Liver (tissue), 10 donors: Measurements from ENCODE around the gene CSNK2B. TPM values are rescaled to one million over a fixed set of nuclear protein-coding genes. Genes with fewer than 3 reads are reported as not detected.

Experiments used
- DNase-seq: peaks from one replicate; pipeline ENCODE4 v3.0.0-alpha.2; 2017; ENCODE audit warnings: low spot score
- H3K27ac ChIP-seq, 2 donors: one replicate each; pipeline ENCODE4 v1.7.0; 2013; ENCODE audit warnings: inconsistent platforms in 2 of 2, low read length in 2 of 2, control low read depth in 1 of 2, low read depth in 1 of 2, mild to moderate bottlenecking in 1 of 2
- H3K27me3 ChIP-seq, 4 donors: one replicate each; pipeline versions ENCODE4 v1.6.1 to v1.7.0; 2013; ENCODE audit warnings: low read length in 3 of 4, inconsistent platforms in 1 of 4, mild to moderate bottlenecking in 1 of 4, moderate library complexity in 1 of 4; ENCODE audit not compliant: control insufficient read depth in 4 of 4, insufficient read depth in 4 of 4
- H3K36me3 ChIP-seq, 4 donors: one replicate each; pipeline versions ENCODE4 v1.6.1 to v1.7.0; 2013; ENCODE audit warnings: low read length in 3 of 4, mild to moderate bottlenecking in 3 of 4, low read depth in 1 of 4, moderate library complexity in 1 of 4; ENCODE audit not compliant: control insufficient read depth in 4 of 4, insufficient read depth in 3 of 4
- H3K4me1 ChIP-seq, 4 donors: one replicate each; pipeline versions ENCODE4 v1.6.1 to v1.7.0; 2013; ENCODE audit warnings: low read length in 3 of 4, mild to moderate bottlenecking in 3 of 4, moderate library complexity in 1 of 4; ENCODE audit not compliant: control insufficient read depth in 4 of 4, insufficient read depth in 4 of 4
- H3K4me3 ChIP-seq, 3 donors: one replicate each; pipeline versions ENCODE4 v1.6.1 to v1.7.0; 2013; ENCODE audit warnings: low read length in 3 of 3, control low read depth in 1 of 3, low read depth in 1 of 3, mild to moderate bottlenecking in 1 of 3
- H3K9ac ChIP-seq, 2 donors: one replicate each; pipeline ENCODE4 v1.7.0; 2013; ENCODE audit warnings: low read length in 2 of 2, mild to moderate bottlenecking in 2 of 2, moderate library complexity in 2 of 2, control low read depth in 1 of 2, low read depth in 1 of 2
- H3K9me3 ChIP-seq, 4 donors: one replicate each; pipeline versions ENCODE4 v1.6.1 to v1.7.0; 2013; ENCODE audit warnings: low read length in 3 of 4; ENCODE audit not compliant: control insufficient read depth in 4 of 4
- EGR1 ChIP-seq, 2 donors: IDR thresholded peaks; 2 replicates each; pipeline ENCODE4 v1.6.1; 2016 to 2018; ENCODE audit warnings: antibody characterized with exemption in 2 of 2, low read depth in 2 of 2
- FOXA1 ChIP-seq: IDR thresholded peaks from 2 replicates; pipeline ENCODE4 v1.6.1; 2016; ENCODE audit warnings: antibody characterized with exemption
- FOXA2 ChIP-seq: IDR thresholded peaks from 2 replicates; pipeline ENCODE4 v1.6.1; 2016; ENCODE audit warnings: antibody characterized with exemption
- GABPA ChIP-seq, 2 donors: IDR thresholded peaks in 1 of 2; conservative IDR thresholded peaks in 1 of 2; 2 replicates each; pipeline ENCODE4 v1.6.1; 2016; ENCODE audit warnings: antibody characterized with exemption in 2 of 2, mild to moderate bottlenecking in 1 of 2, moderate library complexity in 1 of 2
- HNF4A ChIP-seq, 2 donors: conservative IDR thresholded peaks; 2 replicates each; pipeline ENCODE4 v1.6.1; 2016; ENCODE audit warnings: antibody characterized with exemption in 2 of 2, mild to moderate bottlenecking in 2 of 2
- HNF4G ChIP-seq: IDR thresholded peaks from 2 replicates; pipeline ENCODE4 v1.6.1; 2016; ENCODE audit warnings: antibody characterized with exemption
- JUND ChIP-seq, 2 donors: IDR thresholded peaks; 2 replicates each; pipeline ENCODE4 v1.6.1; 2016; ENCODE audit warnings: antibody characterized with exemption in 2 of 2
- NR2F2 ChIP-seq: IDR thresholded peaks from 2 replicates; pipeline ENCODE4 v1.6.1; 2016; ENCODE audit warnings: antibody characterized with exemption
- RAD21 ChIP-seq, 2 donors: IDR thresholded peaks; 2 replicates each; pipeline ENCODE4 v1.6.1; 2016; ENCODE audit warnings: antibody characterized with exemption in 2 of 2, mild to moderate bottlenecking in 2 of 2
- RXRA ChIP-seq, 2 donors: IDR thresholded peaks; 2 replicates each; pipeline ENCODE4 v1.6.1; 2017 to 2018; ENCODE audit warnings: antibody characterized with exemption in 2 of 2, mild to moderate bottlenecking in 1 of 2
- SP1 ChIP-seq: IDR thresholded peaks from 2 replicates; pipeline ENCODE4 v1.6.1; 2018; ENCODE audit warnings: antibody characterized with exemption, mild to moderate bottlenecking
- TAF1 ChIP-seq: conservative IDR thresholded peaks from 2 replicates; pipeline ENCODE4 v1.6.1; 2016; ENCODE audit warnings: antibody characterized with exemption, mild to moderate bottlenecking
- YY1 ChIP-seq: IDR thresholded peaks from 2 replicates; pipeline ENCODE4 v1.6.1; 2016; ENCODE audit warnings: antibody characterized with exemption, mild to moderate bottlenecking
- WGBS: extraction: QIAGEN DNeasy Blood & Tissue Kit; methylation state at CpG from one replicate; pipeline ENCODE4 v1.1.7; 2013; 5-methylcytosine and 5-hydroxymethylcytosine counted together
- polyA plus RNA-seq, 2 donors: library from polyadenylated mRNA; stranded (reverse) in 1 of 2; unstranded in 1 of 2; fragments of 200-250 nt in 1 of 2; fragments of >200 nt in 1 of 2; fragmentation: Nextera tagmentation in 1 of 2; extraction: Ambion mirVana in 1 of 2; gene quantifications; one replicate each; pipeline versions ENCODE4 v1.2.1 to v1.2.3, GENCODE V29; 2013 to 2015
- small RNA-seq: library from RNA; depleted of rRNA; stranded (forward); fragments of <200 nt; gene quantifications from one replicate; pipeline ENCODE3, GENCODE V24; 2014
- total RNA-seq, 2 donors: library from RNA; depleted of rRNA; stranded (reverse); fragments of >200 nt; gene quantifications; one replicate each; pipeline ENCODE4 v1.2.3, GENCODE V29; 2014
- TF ChIP-seq, protein P1 (sequence below): IDR thresholded peaks from 2 replicates; pipeline ENCODE4 v1.6.1; 2016; ENCODE audit warnings: antibody characterized with exemption
- TF ChIP-seq, protein P2 (sequence below): IDR thresholded peaks from 2 replicates; pipeline ENCODE4 v1.6.1; 2016; ENCODE audit warnings: antibody characterized with exemption, mild to moderate bottlenecking
- TF ChIP-seq, protein P3 (sequence below): IDR thresholded peaks from 2 replicates; pipeline ENCODE4 v1.6.1; 2016; ENCODE audit warnings: antibody characterized with exemption
- TF ChIP-seq, protein P4 (sequence below): IDR thresholded peaks from 2 replicates; pipeline ENCODE4 v1.6.1; 2016; ENCODE audit warnings: antibody characterized with exemption
- TF ChIP-seq, protein P5 (sequence below): fragments of 150-350 bp; IDR thresholded peaks from 2 replicates; pipeline ENCODE4 v1.5.1; 2017; ENCODE audit warnings: improper control_type of control experiment, low read depth, low read length; ENCODE audit not compliant: missing input control
- donor health status: healthy.
- donor health status: healthy.
- donor health status: healthy.
- donor health status: healthy.
- donor health status: healthy.

Gene CSNK2B
- total and polyA plus RNA-seq, 4 donors = 58.1 to 108 (median 77.0) TPM

DNA sequence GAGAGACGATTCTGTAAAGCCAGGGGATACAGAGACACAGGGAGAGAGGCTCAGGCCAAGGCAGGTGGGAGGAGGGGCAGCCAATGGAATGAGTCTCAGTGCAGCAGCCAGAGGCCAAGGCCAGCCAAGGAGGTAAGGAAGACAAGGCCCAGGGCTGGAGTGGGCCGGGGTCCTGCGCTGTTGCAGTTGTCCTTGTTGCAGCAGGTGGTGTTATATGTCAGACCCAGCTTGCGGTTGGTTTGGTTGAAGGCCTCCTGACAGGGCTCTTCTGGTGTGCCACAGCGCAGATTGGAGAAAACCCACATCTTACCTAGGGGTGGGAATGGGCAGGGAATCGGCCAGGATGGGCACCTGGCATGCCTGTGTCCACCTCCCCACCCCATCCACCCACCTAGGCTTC, 53.1 kb downstream of the CSNK2B start:
- no peaks in the 10 kb centered on the region for H3K9me3 ChIP-seq
- H3K36me3 ChIP-seq = no peaks in the 10 kb centered on the region
- H3K27me3 ChIP-seq = no peaks in the 10 kb centered on the region
- no peak for DNase-seq
- TF ChIP-seq FOXA2 (no peak), HNF4A (conservative IDR thresholded peaks at IDR 0.05) (no peak), YY1 (no peak), EGR1 (IDR thresholded peaks at IDR 0.05; ENCODE audit: low read depth in 2 of 2) (no peak), TAF1 (no peak), RXRA (IDR thresholded peaks at IDR 0.05) (no peak), GABPA (IDR thresholded peaks at IDR 0.05 in 1 of 2, conservative IDR thresholded peaks at IDR 0.05 in 1 of 2) (no peak), RAD21 (IDR thresholded peaks at IDR 0.05) (no peak), JUND (IDR thresholded peaks at IDR 0.05) (no peak), HNF4G (no peak), SP1 (no peak), FOXA1 (no peak), NR2F2 (no peak)
- TF ChIP-seq, protein P1, sequence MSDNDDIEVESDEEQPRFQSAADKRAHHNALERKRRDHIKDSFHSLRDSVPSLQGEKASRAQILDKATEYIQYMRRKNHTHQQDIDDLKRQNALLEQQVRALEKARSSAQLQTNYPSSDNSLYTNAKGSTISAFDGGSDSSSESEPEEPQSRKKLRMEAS = no peak
- TF ChIP-seq, protein P2, sequence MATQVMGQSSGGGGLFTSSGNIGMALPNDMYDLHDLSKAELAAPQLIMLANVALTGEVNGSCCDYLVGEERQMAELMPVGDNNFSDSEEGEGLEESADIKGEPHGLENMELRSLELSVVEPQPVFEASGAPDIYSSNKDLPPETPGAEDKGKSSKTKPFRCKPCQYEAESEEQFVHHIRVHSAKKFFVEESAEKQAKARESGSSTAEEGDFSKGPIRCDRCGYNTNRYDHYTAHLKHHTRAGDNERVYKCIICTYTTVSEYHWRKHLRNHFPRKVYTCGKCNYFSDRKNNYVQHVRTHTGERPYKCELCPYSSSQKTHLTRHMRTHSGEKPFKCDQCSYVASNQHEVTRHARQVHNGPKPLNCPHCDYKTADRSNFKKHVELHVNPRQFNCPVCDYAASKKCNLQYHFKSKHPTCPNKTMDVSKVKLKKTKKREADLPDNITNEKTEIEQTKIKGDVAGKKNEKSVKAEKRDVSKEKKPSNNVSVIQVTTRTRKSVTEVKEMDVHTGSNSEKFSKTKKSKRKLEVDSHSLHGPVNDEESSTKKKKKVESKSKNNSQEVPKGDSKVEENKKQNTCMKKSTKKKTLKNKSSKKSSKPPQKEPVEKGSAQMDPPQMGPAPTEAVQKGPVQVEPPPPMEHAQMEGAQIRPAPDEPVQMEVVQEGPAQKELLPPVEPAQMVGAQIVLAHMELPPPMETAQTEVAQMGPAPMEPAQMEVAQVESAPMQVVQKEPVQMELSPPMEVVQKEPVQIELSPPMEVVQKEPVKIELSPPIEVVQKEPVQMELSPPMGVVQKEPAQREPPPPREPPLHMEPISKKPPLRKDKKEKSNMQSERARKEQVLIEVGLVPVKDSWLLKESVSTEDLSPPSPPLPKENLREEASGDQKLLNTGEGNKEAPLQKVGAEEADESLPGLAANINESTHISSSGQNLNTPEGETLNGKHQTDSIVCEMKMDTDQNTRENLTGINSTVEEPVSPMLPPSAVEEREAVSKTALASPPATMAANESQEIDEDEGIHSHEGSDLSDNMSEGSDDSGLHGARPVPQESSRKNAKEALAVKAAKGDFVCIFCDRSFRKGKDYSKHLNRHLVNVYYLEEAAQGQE = no peak
- TF ChIP-seq, protein P3, sequence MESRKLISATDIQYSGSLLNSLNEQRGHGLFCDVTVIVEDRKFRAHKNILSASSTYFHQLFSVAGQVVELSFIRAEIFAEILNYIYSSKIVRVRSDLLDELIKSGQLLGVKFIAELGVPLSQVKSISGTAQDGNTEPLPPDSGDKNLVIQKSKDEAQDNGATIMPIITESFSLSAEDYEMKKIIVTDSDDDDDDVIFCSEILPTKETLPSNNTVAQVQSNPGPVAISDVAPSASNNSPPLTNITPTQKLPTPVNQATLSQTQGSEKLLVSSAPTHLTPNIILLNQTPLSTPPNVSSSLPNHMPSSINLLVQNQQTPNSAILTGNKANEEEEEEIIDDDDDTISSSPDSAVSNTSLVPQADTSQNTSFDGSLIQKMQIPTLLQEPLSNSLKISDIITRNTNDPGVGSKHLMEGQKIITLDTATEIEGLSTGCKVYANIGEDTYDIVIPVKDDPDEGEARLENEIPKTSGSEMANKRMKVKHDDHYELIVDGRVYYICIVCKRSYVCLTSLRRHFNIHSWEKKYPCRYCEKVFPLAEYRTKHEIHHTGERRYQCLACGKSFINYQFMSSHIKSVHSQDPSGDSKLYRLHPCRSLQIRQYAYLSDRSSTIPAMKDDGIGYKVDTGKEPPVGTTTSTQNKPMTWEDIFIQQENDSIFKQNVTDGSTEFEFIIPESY = no peak
- TF ChIP-seq, protein P4, sequence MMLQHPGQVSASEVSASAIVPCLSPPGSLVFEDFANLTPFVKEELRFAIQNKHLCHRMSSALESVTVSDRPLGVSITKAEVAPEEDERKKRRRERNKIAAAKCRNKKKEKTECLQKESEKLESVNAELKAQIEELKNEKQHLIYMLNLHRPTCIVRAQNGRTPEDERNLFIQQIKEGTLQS = no peak
- TF ChIP-seq, protein P5, sequence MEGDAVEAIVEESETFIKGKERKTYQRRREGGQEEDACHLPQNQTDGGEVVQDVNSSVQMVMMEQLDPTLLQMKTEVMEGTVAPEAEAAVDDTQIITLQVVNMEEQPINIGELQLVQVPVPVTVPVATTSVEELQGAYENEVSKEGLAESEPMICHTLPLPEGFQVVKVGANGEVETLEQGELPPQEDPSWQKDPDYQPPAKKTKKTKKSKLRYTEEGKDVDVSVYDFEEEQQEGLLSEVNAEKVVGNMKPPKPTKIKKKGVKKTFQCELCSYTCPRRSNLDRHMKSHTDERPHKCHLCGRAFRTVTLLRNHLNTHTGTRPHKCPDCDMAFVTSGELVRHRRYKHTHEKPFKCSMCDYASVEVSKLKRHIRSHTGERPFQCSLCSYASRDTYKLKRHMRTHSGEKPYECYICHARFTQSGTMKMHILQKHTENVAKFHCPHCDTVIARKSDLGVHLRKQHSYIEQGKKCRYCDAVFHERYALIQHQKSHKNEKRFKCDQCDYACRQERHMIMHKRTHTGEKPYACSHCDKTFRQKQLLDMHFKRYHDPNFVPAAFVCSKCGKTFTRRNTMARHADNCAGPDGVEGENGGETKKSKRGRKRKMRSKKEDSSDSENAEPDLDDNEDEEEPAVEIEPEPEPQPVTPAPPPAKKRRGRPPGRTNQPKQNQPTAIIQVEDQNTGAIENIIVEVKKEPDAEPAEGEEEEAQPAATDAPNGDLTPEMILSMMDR = no peak
- no peak overlapping the region for H3K9ac ChIP-seq
- WGBS = 87% methylated on average over 6 of the region's 6 CpGs
- H3K27ac ChIP-seq = no peak overlapping the region
- no peak overlapping the region for H3K4me3 ChIP-seq
- H3K4me1 ChIP-seq = no peaks in the 10 kb centered on the region

Small RNAs within 50 kb of the gene (small RNA-seq; reads per million reads assigned to genes)
- gene LY6G6D (not detected), gene MIR4646 (not detected), gene MIR6832 (not detected), gene RF00019 (not detected), gene SNORA38 (4.2 reads per million, percentile 92 among the genes with 10 or more reads in this experiment)

Other genes with a start within 250 kb of the CSNK2B start
Only the 30 nearest of the 37 such genes appear.
- gene MCCD1, start 137.1 kb upstream of the CSNK2B start, total RNA-seq = under 1 TPM in 1 of 2 donors, not detected in 1; 0.56 TPM
- gene MCCD1, start 137.1 kb upstream of the CSNK2B start, polyA plus RNA-seq = not detected
- gene DDX39B, start 124.1 kb upstream of the CSNK2B start, total RNA-seq = 100 to 1,000 TPM; 151 to 254 TPM
- 100 to 1,000 TPM in 1 of 2 donors, 10 to 100 TPM in 1; 75.0 to 120 TPM for gene DDX39B, start 124.1 kb upstream of the CSNK2B start, polyA plus RNA-seq
- gene ATP6V1G2, start 119.5 kb upstream of the CSNK2B start, total RNA-seq = under 1 TPM; 0.14 to 0.17 TPM
- under 1 TPM; 0.35 to 0.36 TPM for gene ATP6V1G2, start 119.5 kb upstream of the CSNK2B start, polyA plus RNA-seq
- 1 to 10 TPM; 6.7 to 8.0 TPM for gene NFKBIL1, start 118.5 kb upstream of the CSNK2B start, total RNA-seq
- 1 to 10 TPM; 3.3 to 9.6 TPM for gene NFKBIL1, start 118.5 kb upstream of the CSNK2B start, polyA plus RNA-seq
- gene LTA, start 93.8 kb upstream of the CSNK2B start, total RNA-seq = not detected
- gene LTA, start 93.8 kb upstream of the CSNK2B start, polyA plus RNA-seq = under 1 TPM in 1 of 2 donors, not detected in 1; 0.05 TPM
- under 1 TPM; 0.19 to 0.42 TPM for gene TNF, start 90.5 kb upstream of the CSNK2B start, total RNA-seq
- gene TNF, start 90.5 kb upstream of the CSNK2B start, polyA plus RNA-seq = under 1 TPM in 1 of 2 donors, not detected in 1; 0.06 TPM
- gene LTB, start 83.7 kb upstream of the CSNK2B start, total RNA-seq = 1 to 10 TPM in 1 of 2 donors, under 1 TPM in 1; 0.67 to 5.3 TPM
- gene LTB, start 83.7 kb upstream of the CSNK2B start, polyA plus RNA-seq = 1 to 10 TPM; 1.4 to 1.7 TPM
- gene LST1, start 79.8 kb upstream of the CSNK2B start, total RNA-seq = 10 to 100 TPM; 10.4 to 24.6 TPM
- gene LST1, start 79.8 kb upstream of the CSNK2B start, polyA plus RNA-seq = 10 to 100 TPM; 11.6 to 15.3 TPM
- gene NCR3, start 73.1 kb upstream of the CSNK2B start, total RNA-seq = under 1 TPM in 1 of 2 donors, not detected in 1; 0.42 TPM
- gene NCR3, start 73.1 kb upstream of the CSNK2B start, polyA plus RNA-seq = under 1 TPM; 0.14 to 0.71 TPM
- 10 to 100 TPM; 12.2 to 46.8 TPM for gene AIF1, start 50.8 kb upstream of the CSNK2B start, total RNA-seq
- gene AIF1, start 50.8 kb upstream of the CSNK2B start, polyA plus RNA-seq = 10 to 100 TPM; 24.9 to 28.6 TPM
- 10 to 100 TPM; 27.2 to 31.9 TPM for gene PRRC2A, start 45.4 kb upstream of the CSNK2B start, total RNA-seq
- 10 to 100 TPM; 21.9 to 39.3 TPM for gene PRRC2A, start 45.4 kb upstream of the CSNK2B start, polyA plus RNA-seq
- 100 to 1,000 TPM; 109 to 119 TPM for gene BAG6, start 13.4 kb upstream of the CSNK2B start, total RNA-seq
- gene BAG6, start 13.4 kb upstream of the CSNK2B start, polyA plus RNA-seq = 100 to 1,000 TPM in 1 of 2 donors, 10 to 100 TPM in 1; 64.9 to 116 TPM
- 100 to 1,000 TPM in 1 of 2 donors, 10 to 100 TPM in 1; 89.8 to 164 TPM for gene APOM, start 10.2 kb upstream of the CSNK2B start, total RNA-seq
- gene APOM, start 10.2 kb upstream of the CSNK2B start, polyA plus RNA-seq = 100 to 1,000 TPM; 182 to 587 TPM
- gene C6orf47, start 5.3 kb upstream of the CSNK2B start, total RNA-seq = 10 to 100 TPM in 1 of 2 donors, 1 to 10 TPM in 1; 8.1 to 10.8 TPM
- 1 to 10 TPM; 2.0 to 6.7 TPM for gene C6orf47, start 5.3 kb upstream of the CSNK2B start, polyA plus RNA-seq
- gene GPANK1, start 1.1 kb upstream of the CSNK2B start, total RNA-seq = 10 to 100 TPM in 1 of 2 donors, 1 to 10 TPM in 1; 8.7 to 13.9 TPM
- 10 to 100 TPM in 1 of 2 donors, 1 to 10 TPM in 1; 7.6 to 13.8 TPM for gene GPANK1, start 1.1 kb upstream of the CSNK2B start, polyA plus RNA-seq
- 1 to 10 TPM; 1.4 to 5.9 TPM for gene LY6G5B, start 3.9 kb downstream of the CSNK2B start, total RNA-seq
- gene LY6G5B, start 3.9 kb downstream of the CSNK2B start, polyA plus RNA-seq = 1 to 10 TPM; 1.2 to 2.8 TPM
- gene LY6G5C, start 15.0 kb downstream of the CSNK2B start, total RNA-seq = 1 to 10 TPM in 1 of 2 donors, under 1 TPM in 1; 0.59 to 1.1 TPM
- gene LY6G5C, start 15.0 kb downstream of the CSNK2B start, polyA plus RNA-seq = 1 to 10 TPM; 1.1 to 2.5 TPM
- gene ABHD16A, start 37.2 kb downstream of the CSNK2B start, total RNA-seq = 10 to 100 TPM; 39.1 to 59.4 TPM
- 10 to 100 TPM; 26.6 to 30.8 TPM for gene ABHD16A, start 37.2 kb downstream of the CSNK2B start, polyA plus RNA-seq
- 1 to 10 TPM in 1 of 2 donors, under 1 TPM in 1; 0.08 to 3.2 TPM for gene LY6G6F, start 40.8 kb downstream of the CSNK2B start, total RNA-seq
- gene LY6G6F, start 40.8 kb downstream of the CSNK2B start, polyA plus RNA-seq = not detected
- gene LY6G6D, start 49.3 kb downstream of the CSNK2B start, total RNA-seq = not detected
- gene LY6G6D, start 49.3 kb downstream of the CSNK2B start, polyA plus RNA-seq = not detected
- not detected for gene LY6G6C, start 55.7 kb downstream of the CSNK2B start, total RNA-seq
- not detected for gene LY6G6C, start 55.7 kb downstream of the CSNK2B start, polyA plus RNA-seq
- 10 to 100 TPM in 1 of 2 donors, under 1 TPM in 1; 0.08 to 10.7 TPM for gene MPIG6B, start 57.3 kb downstream of the CSNK2B start, total RNA-seq
- under 1 TPM; 0.15 to 0.33 TPM for gene MPIG6B, start 57.3 kb downstream of the CSNK2B start, polyA plus RNA-seq
- gene DDAH2, start 63.2 kb downstream of the CSNK2B start, total RNA-seq = 10 to 100 TPM; 23.8 to 31.4 TPM
- gene DDAH2, start 63.2 kb downstream of the CSNK2B start, polyA plus RNA-seq = 10 to 100 TPM; 19.8 to 22.6 TPM
- gene CLIC1, start 70.5 kb downstream of the CSNK2B start, total RNA-seq = 100 to 1,000 TPM in 1 of 2 donors, 10 to 100 TPM in 1; 56.5 to 124 TPM
- gene CLIC1, start 70.5 kb downstream of the CSNK2B start, polyA plus RNA-seq = 10 to 100 TPM; 63.7 to 65.2 TPM
- gene MSH5, start 73.9 kb downstream of the CSNK2B start, total RNA-seq = 1 to 10 TPM; 5.9 to 6.4 TPM
- 1 to 10 TPM; 1.2 to 2.2 TPM for gene MSH5, start 73.9 kb downstream of the CSNK2B start, polyA plus RNA-seq
- 1 to 10 TPM in 1 of 2 donors, under 1 TPM in 1; 0.59 to 2.6 TPM for gene SAPCD1, start 96.6 kb downstream of the CSNK2B start, total RNA-seq
- under 1 TPM in 1 of 2 donors, not detected in 1; 0.68 TPM for gene SAPCD1, start 96.6 kb downstream of the CSNK2B start, polyA plus RNA-seq
- gene VWA7, start 111.2 kb downstream of the CSNK2B start, total RNA-seq = 1 to 10 TPM in 1 of 2 donors, under 1 TPM in 1; 0.17 to 2.0 TPM
- 1 to 10 TPM in 1 of 2 donors, under 1 TPM in 1; 0.81 to 1.0 TPM for gene VWA7, start 111.2 kb downstream of the CSNK2B start, polyA plus RNA-seq
- gene VARS1, start 129.7 kb downstream of the CSNK2B start, total RNA-seq = 10 to 100 TPM; 32.4 to 44.7 TPM
- 10 to 100 TPM; 17.9 to 32.5 TPM for gene VARS1, start 129.7 kb downstream of the CSNK2B start, polyA plus RNA-seq
- 10 to 100 TPM in 1 of 2 donors, 1 to 10 TPM in 1; 7.3 to 18.7 TPM for gene LSM2, start 140.9 kb downstream of the CSNK2B start, total RNA-seq
- 10 to 100 TPM; 14.5 to 16.4 TPM for gene LSM2, start 140.9 kb downstream of the CSNK2B start, polyA plus RNA-seq
- under 1 TPM; 0.67 to 0.79 TPM for gene HSPA1L, start 149.2 kb downstream of the CSNK2B start, total RNA-seq
- under 1 TPM; 0.27 to 0.28 TPM for gene HSPA1L, start 149.2 kb downstream of the CSNK2B start, polyA plus RNA-seq